ENCODE measurements around the gene DNAJC7.
A peak's percentile ranks its signal among the peaks of the same experiment; 100 is the strongest.

GRCh38 chr17:41966463-41967140, 50.6 kb downstream of the DNAJC7 start, which contains the start of gene CNP:
- TF ChIP-seq, protein P1, sequence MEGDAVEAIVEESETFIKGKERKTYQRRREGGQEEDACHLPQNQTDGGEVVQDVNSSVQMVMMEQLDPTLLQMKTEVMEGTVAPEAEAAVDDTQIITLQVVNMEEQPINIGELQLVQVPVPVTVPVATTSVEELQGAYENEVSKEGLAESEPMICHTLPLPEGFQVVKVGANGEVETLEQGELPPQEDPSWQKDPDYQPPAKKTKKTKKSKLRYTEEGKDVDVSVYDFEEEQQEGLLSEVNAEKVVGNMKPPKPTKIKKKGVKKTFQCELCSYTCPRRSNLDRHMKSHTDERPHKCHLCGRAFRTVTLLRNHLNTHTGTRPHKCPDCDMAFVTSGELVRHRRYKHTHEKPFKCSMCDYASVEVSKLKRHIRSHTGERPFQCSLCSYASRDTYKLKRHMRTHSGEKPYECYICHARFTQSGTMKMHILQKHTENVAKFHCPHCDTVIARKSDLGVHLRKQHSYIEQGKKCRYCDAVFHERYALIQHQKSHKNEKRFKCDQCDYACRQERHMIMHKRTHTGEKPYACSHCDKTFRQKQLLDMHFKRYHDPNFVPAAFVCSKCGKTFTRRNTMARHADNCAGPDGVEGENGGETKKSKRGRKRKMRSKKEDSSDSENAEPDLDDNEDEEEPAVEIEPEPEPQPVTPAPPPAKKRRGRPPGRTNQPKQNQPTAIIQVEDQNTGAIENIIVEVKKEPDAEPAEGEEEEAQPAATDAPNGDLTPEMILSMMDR (IDR thresholded peaks at IDR 0.05): peak in 2 of 4 experiments; percentile 5 to 30
- TF ChIP-seq POLR2A (IDR thresholded peaks at IDR 0.05): peak; percentile 93
